AG04450 (cell line): Measurements from ENCODE around the gene WNK4. TPM values are rescaled to one million over a fixed set of nuclear protein-coding genes. Genes with fewer than 3 reads are reported as not detected.
A peak's percentile ranks its signal among the peaks of the same experiment; 100 is the strongest.

Source experiments
- CTCF ChIA-PET: fragments of 300-600, 350-600 bp; formaldehyde crosslinking; extraction: SDS; loops from one replicate; lab custom pipeline; 2022; ENCODE audit warnings: antibody characterized with exemption, inconsistent platforms; lab: Charles Lee
- POLR2A ChIA-PET: fragments of 350-600 bp; formaldehyde crosslinking; extraction: SDS; loops from one replicate; lab custom pipeline; 2021; ENCODE audit warnings: antibody characterized with exemption, inconsistent platforms; lab: Yijun Ruan, JAX
- DNase-seq: peaks from one replicate; pipeline ENCODE4 v3.0.0-alpha.2; 2011; ENCODE audit warnings: low read depth, low spot score
- H3K27ac ChIP-seq: one replicate; pipeline ENCODE4 v1.5.1; 2012; ENCODE audit warnings: low read depth, low read length, control low read depth
- H3K27me3 ChIP-seq: one replicate; pipeline ENCODE4 v1.6.0; 2012; ENCODE audit warnings: low read length; ENCODE audit not compliant: control insufficient read depth, insufficient read depth
- H3K4me3 ChIP-seq: 2 replicates; pipeline ENCODE4 v1.5.1; 2011; ENCODE audit warnings: mild to moderate bottlenecking, low read depth, low read length, control low read depth
- H3K9me3 ChIP-seq: 2 replicates; pipeline ENCODE4 v1.5.1; 2012; ENCODE audit warnings: low read length; ENCODE audit not compliant: control insufficient read depth, insufficient read depth
- CTCF ChIP-seq: IDR thresholded peaks from 2 replicates; pipeline ENCODE4 v1.5.1; 2011; ENCODE audit warnings: low read depth, low read length, control low read depth, inconsistent platforms
- polyA plus RNA-seq: library from polyadenylated mRNA; depleted of rRNA; stranded (reverse); fragments of >200 nt; gene quantifications from 2 replicates; pipeline ENCODE4 v1.2.3, GENCODE V29; 2011

Gene WNK4
- polyA plus RNA-seq, 1 experiment: 2.3 TPM

- TF ChIP-seq CTCF: no peak
- CTCF ChIA-PET: interaction anchor here (1.3 to 1.7 kb wide), 3 partner anchors 19 to 205 kb away, joined by 3 to 6 read pairs (median 5); partner anchors contain the start of gene PSMC3IP
- peak; percentile 41 for DNase-seq
- H3K27me3 ChIP-seq: no peaks in the 10 kb centered on the region
- POLR2A ChIA-PET: interaction anchor here (0.5 to 1.7 kb wide), 4 partner anchors 9 to 202 kb away, joined by 3 to 7 read pairs (median 6); partner anchors contain the start of gene VPS25
- peak overlapping the region; percentile 68 for H3K4me3 ChIP-seq
- peak overlapping the region; percentile 52 for H3K27ac ChIP-seq
- peaks cover 5% of the 10 kb centered on the region; the same call in 1 of the 2 replicates for H3K9me3 ChIP-seq
These were observed 2.8 kb downstream of the WNK4 start for GRCh38 chr17:42783062-42783790.

GRCh38 chr17:42783791-42784138 is 3.4 kb downstream of the WNK4 start:
- H3K27me3 ChIP-seq: no peaks in the 10 kb centered on the region
- CTCF ChIA-PET: interaction anchor here (1.7 kb wide), 1 partner anchor 20 kb away, joined by 6 read pairs; no protein-coding TSS in a partner anchor

GRCh38 chr17:42784409-42784808 is 4.0 kb downstream of the WNK4 start:
- POLR2A ChIA-PET: interaction anchor here (0.6 kb wide), 1 partner anchor 10 kb away, joined by 5 read pairs; no protein-coding TSS in a partner anchor
- H3K27me3 ChIP-seq: no peaks in the 10 kb centered on the region
- no peak for DNase-seq
- H3K4me3 ChIP-seq: no peak overlapping the region
- peaks cover 5% of the 10 kb centered on the region; the same call in 1 of the 2 replicates for H3K9me3 ChIP-seq
- H3K27ac ChIP-seq: no peak overlapping the region
- TF ChIP-seq CTCF: no peak
- CTCF ChIA-PET: interaction anchor here (1.7 kb wide), 1 partner anchor 21 kb away, joined by 6 read pairs; no protein-coding TSS in a partner anchor

More at GRCh38 chr17:42783791-42784138, 3.4 kb downstream of the WNK4 start:
- POLR2A ChIA-PET: interaction anchor here (0.5 to 1.7 kb wide), 3 partner anchors 10 to 202 kb away, joined by 3 to 7 read pairs (median 7); partner anchors contain the start of gene VPS25
- Histone ChIP-seq H3K27ac (peak overlapping the region; percentile 52), H3K9me3 (peaks cover 5% of the 10 kb centered on the region; the same call in 1 of the 2 replicates), H3K4me3 (peak overlapping the region; percentile 5; the same call in 1 of the 2 replicates)
- no peak for DNase-seq
- no peak for TF ChIP-seq CTCF

DNA sequence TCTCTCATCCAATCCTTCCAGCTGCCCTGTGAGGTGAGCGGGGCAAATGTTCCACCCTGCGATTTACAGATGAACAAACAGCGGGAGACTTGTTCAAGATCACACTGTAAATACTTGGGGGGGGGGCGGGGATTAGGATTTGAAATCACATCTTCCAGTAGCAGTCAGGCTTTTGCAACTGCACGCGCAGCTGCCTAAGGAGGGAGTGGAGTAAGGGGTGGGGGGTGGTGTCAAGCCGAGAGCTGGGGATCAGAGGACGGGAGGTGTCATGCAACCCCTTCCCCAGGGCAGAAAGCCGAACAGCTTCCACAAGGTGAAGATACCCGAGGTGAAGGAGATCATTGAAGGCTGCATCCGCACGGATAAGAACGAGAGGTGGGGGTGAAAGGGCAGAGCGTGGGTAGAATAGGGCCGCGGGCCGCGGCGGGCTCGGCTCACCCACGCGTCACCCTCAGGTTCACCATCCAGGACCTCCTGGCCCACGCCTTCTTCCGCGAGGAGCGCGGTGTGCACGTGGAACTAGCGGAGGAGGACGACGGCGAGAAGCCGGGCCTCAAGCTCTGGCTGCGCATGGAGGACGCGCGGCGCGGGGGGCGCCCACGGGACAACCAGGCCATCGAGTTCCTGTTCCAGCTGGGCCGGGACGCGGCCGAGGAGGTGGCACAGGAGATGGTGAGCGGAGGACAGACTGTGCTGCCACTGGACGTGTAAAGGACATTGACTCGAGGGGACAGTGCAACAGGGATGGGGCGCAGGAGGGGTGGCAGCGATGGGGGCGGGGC is 4.6 kb downstream of the WNK4 start:
- no peak for TF ChIP-seq CTCF
- no peaks in the 10 kb centered on the region for H3K27me3 ChIP-seq
- POLR2A ChIA-PET: interaction anchor here (0.6 kb wide), 1 partner anchor 11 kb away, joined by 5 read pairs; no protein-coding TSS in a partner anchor
- H3K4me3 ChIP-seq: no peak overlapping the region
- peaks cover 5% of the 10 kb centered on the region; the same call in 1 of the 2 replicates for H3K9me3 ChIP-seq
- CTCF ChIA-PET: interaction anchor here (1.7 kb wide), 1 partner anchor 21 kb away, joined by 6 read pairs; no protein-coding TSS in a partner anchor
- DNase-seq: no peak
- no peak overlapping the region for H3K27ac ChIP-seq
